HepG2 (cell line): ENCODE data around the gene DHRS12. TPM values are rescaled to one million over a fixed set of nuclear protein-coding genes. Genes with fewer than 3 reads are reported as not detected.

ENCODE experiments used
- ATAC-seq: fragments of 200-7000 bp; cut with Tn5 transposase; 3 replicates; pipeline ENCODE4 v1.9.1; 2020; ENCODE audit warnings: mild to moderate bottlenecking, moderate library complexity
- BruUV-seq: library from RNA; stranded (reverse); fragments of 400-500 nt; replicated peaks from 2 replicates; lab custom pipeline; 2021; lab: Mats Ljungman, UMichigan
- CTCF ChIA-PET: fragments of 300-600 bp; formaldehyde crosslinking; extraction: SDS; loops from one replicate; lab custom pipeline; 2021; ENCODE audit warnings: low total read pairs, inconsistent platforms, low intra/inter-chr PET ratio; lab: Yijun Ruan, JAX
- POLR2A ChIA-PET: fragments of 350-600 bp; sonication (Branson Sonifier 250); formaldehyde crosslinking; loops from one replicate; lab custom pipeline; 2020; ENCODE audit warnings: antibody characterized with exemption, inconsistent platforms; lab: Yijun Ruan, JAX
- DNase-seq: peaks from one replicate; pipeline ENCODE4 v3.0.0-alpha.2; 2015; ENCODE audit warnings: low spot score
- FAIRE-seq: peaks from 3 replicates; lab custom pipeline; 2011; peaks lifted over from hg19 to GRCh38; lab: Jason Lieb, UNC
- H2AFZ ChIP-seq: one replicate; pipeline ENCODE4 v1.6.1; 2011; ENCODE audit warnings: low read length, inconsistent platforms
- H3K27ac ChIP-seq: fragments of 300-600 bp; 3 replicates; pipeline ENCODE4 v1.8.0; 2011; ENCODE audit warnings: mixed run types, mild to moderate bottlenecking, mixed read lengths, low read length, inconsistent platforms; ENCODE audit not compliant: insufficient read depth; ENCODE audit errors: extremely low read length
- H3K27me3 ChIP-seq, 2 experiments: fragments of 200-600 bp in 1 of 2; 2 replicates in 1 of 2; 3 replicates in 1 of 2; pipeline versions ENCODE4 v1.6.0 to v1.8.0; 2011; ENCODE audit warnings: low read length in 2 of 2, mild to moderate bottlenecking in 2 of 2, moderate library complexity in 2 of 2, inconsistent platforms in 1 of 2; ENCODE audit not compliant: insufficient read depth in 2 of 2, control insufficient read depth in 1 of 2
- H3K36me3 ChIP-seq, 2 experiments: fragments of 200-600 bp in 1 of 2; replicated peaks in 1 of 2; 2 replicates in 1 of 2; 3 replicates in 1 of 2; pipeline versions ENCODE4 v1.5.1 to v1.8.0; 2011; ENCODE audit warnings: low read length in 2 of 2, inconsistent platforms in 1 of 2; ENCODE audit not compliant: insufficient read depth in 2 of 2, control insufficient read depth in 1 of 2
- H3K4me1 ChIP-seq: 2 replicates; pipeline ENCODE4 v1.5.1; 2012; ENCODE audit warnings: low read length, inconsistent platforms; ENCODE audit not compliant: insufficient read depth
- H3K4me2 ChIP-seq: 2 replicates; pipeline ENCODE4 v1.6.0; 2011; ENCODE audit warnings: low read depth, low read length, inconsistent platforms
- H3K4me3 ChIP-seq, 3 experiments: fragments of 200-600 bp in 1 of 3; sonication (generic), shearing (Covaris generic) in 1 of 3; replicated peaks in 1 of 3; 2 replicates each; pipeline ENCODE4 v1.5.1; 2011 to 2016; ENCODE audit warnings: low read length in 3 of 3, inconsistent platforms in 2 of 3, low read depth in 2 of 3, mild to moderate bottlenecking in 2 of 3, control low read depth in 1 of 3, mixed read lengths in 1 of 3; ENCODE audit not compliant: insufficient read depth in 1 of 3
- H3K79me2 ChIP-seq: one replicate; pipeline ENCODE4 v1.6.1; 2011; ENCODE audit warnings: low read length, inconsistent platforms; ENCODE audit not compliant: insufficient read depth
- H3K9ac ChIP-seq: 2 replicates; pipeline ENCODE4 v1.6.0; 2011; ENCODE audit warnings: mild to moderate bottlenecking, low read depth, low read length, inconsistent platforms; ENCODE audit not compliant: insufficient read depth
- H3K9me3 ChIP-seq: 2 replicates; pipeline ENCODE4 v1.5.1; 2012; ENCODE audit warnings: mild to moderate bottlenecking, low read length
- H4K20me1 ChIP-seq: 2 replicates; pipeline ENCODE4 v1.6.0; 2011; ENCODE audit warnings: inconsistent platforms, mild to moderate bottlenecking, low read length, moderate library complexity; ENCODE audit not compliant: insufficient read depth
- BORCS8-MEF2B ChIP-seq: sonication (generic); formaldehyde crosslinking; IDR thresholded peaks from 2 replicates; pipeline ENCODE4 v1.8.0; 2022; ENCODE audit warnings: mild to moderate bottlenecking, missing genetic modification reagents
- CTCF ChIP-seq: sonication (generic); formaldehyde crosslinking; IDR thresholded peaks from 2 replicates; pipeline ENCODE4 v1.5.0; 2020; ENCODE audit warnings: mild to moderate bottlenecking, missing genetic modification reagents, moderate library complexity
- GATAD2A ChIP-seq: IDR thresholded peaks from 2 replicates; pipeline ENCODE4 v1.6.1; 2016
- RBM22 ChIP-seq: fragments of 200-400 bp; formaldehyde crosslinking; optimal IDR thresholded peaks from 2 replicates; pipeline ENCODE3; 2017; ENCODE audit warnings: mild to moderate bottlenecking, low read length, moderate library complexity
- SOX6 ChIP-seq, 2 experiments: fragments of 450-650 bp in 1 of 2; sonication (generic) in 1 of 2; formaldehyde crosslinking in 1 of 2; IDR thresholded peaks; 2 replicates each; pipeline versions ENCODE4 v1.4.0 to v1.6.1; 2017 to 2020; ENCODE audit warnings: antibody characterized with exemption in 1 of 2, mild to moderate bottlenecking in 1 of 2, missing genetic modification reagents in 1 of 2
- ZC3H13 ChIP-seq: sonication (generic); formaldehyde crosslinking; IDR thresholded peaks from 2 replicates; pipeline ENCODE4 v1.8.1; 2023; ENCODE audit warnings: mild to moderate bottlenecking, missing genetic modification reagents, moderate library complexity
- ZHX1 ChIP-seq: sonication (generic); formaldehyde crosslinking; IDR thresholded peaks from 2 replicates; pipeline ENCODE4 v1.8.1; 2022; ENCODE audit warnings: low read depth, mild to moderate bottlenecking, missing genetic modification reagents
- ZMYM2 ChIP-seq: sonication (generic); formaldehyde crosslinking; IDR thresholded peaks from 2 replicates; pipeline ENCODE4 v1.8.0; 2022; ENCODE audit warnings: mild to moderate bottlenecking, missing genetic modification reagents
- WGBS: methylation state at CpG from one replicate; pipeline ENCODE4 v1.1.6; 2017; ENCODE audit warnings: low lambda C conversion rate; 5-methylcytosine and 5-hydroxymethylcytosine counted together
- in situ Hi-C: cut with HindIII; loops from 2 replicates; pipeline ENCODE4 v1.10.0; 2017; ENCODE audit warnings: low pct_unique_long_range_greater_than_20kb; ENCODE audit not compliant: extremely low pct_ligation_motif_present
- intact Hi-C: fragments of 100-400 bp; cut with micrococcal nuclease; formaldehyde crosslinking; loops from one replicate; pipeline ENCODE4 v1.10.0; 2022; ENCODE audit not compliant: unreplicated experiment
- polyA plus RNA-seq, 8 experiments: library from polyadenylated mRNA; depleted of rRNA in 3 of 8; stranded (reverse) in 7 of 8; unstranded in 1 of 8; fragments of >200 nt; fragmentation: Illumina TruSeq in 4 of 8; extraction: Trizol in 4 of 8; gene quantifications; 2 replicates each; pipeline versions ENCODE4 v1.2.1 to v1.2.3, GENCODE V29; 2011 to 2016; ENCODE audit warnings: low read depth in 4 of 8, missing spikeins in 1 of 8, mixed read lengths in 1 of 8; ENCODE audit not compliant: insufficient read depth in 1 of 8
- total RNA-seq, 5 experiments: library from RNA; depleted of rRNA; stranded (reverse); fragments of >200 nt; fragmentation: Illumina TruSeq; extraction: Trizol; gene quantifications; 2 replicates each; pipeline ENCODE4 v1.2.3, GENCODE V29; 2016; ENCODE audit warnings: low read depth in 1 of 5

The DHRS12 gene
- total and polyA plus RNA-seq, 2 of the 13 experiments (the other 11 are each of a cell fraction or from before 2014, with no cell fraction given): 7.2 to 8.4 TPM

GRCh38 chr13:51772105-51772455 is 31.9 kb downstream of the DHRS12 start:
- in situ Hi-C loops (no loop called here), intact Hi-C loops (no loop called here)
- Histone ChIP-seq H3K79me2 (no peaks in the 10 kb centered on the region), H3K4me3 (no peak overlapping the region), H3K9me3 (no peaks in the 10 kb centered on the region), H2AFZ (no peak overlapping the region), H3K4me1 (peaks cover 18% of the 10 kb centered on the region), H4K20me1 (no peaks in the 10 kb centered on the region), H3K4me2 (no peak overlapping the region), H3K27ac (no peak overlapping the region), H3K27me3 (no peaks in the 10 kb centered on the region), H3K36me3 (peaks cover 0 to 3% of the 10 kb centered on the region in 2 experiments; a peak in 2 of 5 replicates), H3K9ac (no peak overlapping the region)
- 88% methylated on average over 9 of the region's 9 CpGs for WGBS
- FAIRE-seq (no peak), ATAC-seq (peak; percentile 3; the same call in 1 of the 3 replicates), DNase-seq (no peak)
- no TSS peak for BruUV-seq
- TF ChIP-seq ZMYM2 (CRISPR knock-in tag) (no peak), BORCS8-MEF2B (no peak), GATAD2A (CRISPR knock-in tag) (no peak), ZHX1 (CRISPR knock-in tag) (no peak)
- CTCF ChIA-PET: no interaction called here
- POLR2A ChIA-PET: interaction anchor here (1.5 kb wide), 1 partner anchor 319 kb away, joined by 7 read pairs; the partner anchor contains the start of gene INTS6

GRCh38 chr13:51771418-51772104 is 32.4 kb downstream of the DHRS12 start:
- no peaks in the 10 kb centered on the region for H4K20me1 ChIP-seq
- TF ChIP-seq SOX6 (IDR thresholded peaks at IDR 0.05) (no peak), SOX6 (CRISPR knock-in tag; IDR thresholded peaks at IDR 0.05) (no peak), CTCF (CRISPR knock-in tag) (peak; percentile 13; the same call in 1 of the 2 replicates), ZC3H13 (CRISPR knock-in tag) (0 out of 2 replicates have a peak, but pooled peaks have one; percentile 36), RBM22 (peak; percentile 48)
- TF ChIP-seq, all 625 proteins: peak for 3
- Histone ChIP-seq H3K9me3 (no peaks in the 10 kb centered on the region), H3K27me3 (no peaks in the 10 kb centered on the region), H3K79me2 (no peaks in the 10 kb centered on the region), H3K4me1 (peaks cover 18% of the 10 kb centered on the region), H3K9ac (no peak overlapping the region), H3K4me3 (no peak overlapping the region), H2AFZ (no peak overlapping the region), H3K36me3 (peaks cover 0 to 8% of the 10 kb centered on the region in 2 experiments; a peak in 3 of 5 replicates), H3K4me2 (no peak overlapping the region), H3K27ac (no peak overlapping the region)
- FAIRE-seq: no peak
- POLR2A ChIA-PET: interaction anchor here (1.5 kb wide), 1 partner anchor 319 kb away, joined by 7 read pairs; the partner anchor contains the start of gene INTS6
- no TSS peak for BruUV-seq
- in situ Hi-C loops: no loop called here
- no peak for DNase-seq
- CTCF ChIA-PET: no interaction called here
- WGBS: 96% methylated on average over 17 of the region's 17 CpGs
- peak; percentile 28 for ATAC-seq
- intact Hi-C loops: no loop called here
